Activated CD4-positive, CD25-positive, alpha-beta regulatory T cell (primary cell): Measurements from ENCODE around the gene HOXC12.

ENCODE experiments used
- DNase-seq, 4 experiments: peaks; one replicate each; lab custom pipeline; 2025; lab: John Stamatoyannopoulos, UW

The HOXC12 gene

DNA sequence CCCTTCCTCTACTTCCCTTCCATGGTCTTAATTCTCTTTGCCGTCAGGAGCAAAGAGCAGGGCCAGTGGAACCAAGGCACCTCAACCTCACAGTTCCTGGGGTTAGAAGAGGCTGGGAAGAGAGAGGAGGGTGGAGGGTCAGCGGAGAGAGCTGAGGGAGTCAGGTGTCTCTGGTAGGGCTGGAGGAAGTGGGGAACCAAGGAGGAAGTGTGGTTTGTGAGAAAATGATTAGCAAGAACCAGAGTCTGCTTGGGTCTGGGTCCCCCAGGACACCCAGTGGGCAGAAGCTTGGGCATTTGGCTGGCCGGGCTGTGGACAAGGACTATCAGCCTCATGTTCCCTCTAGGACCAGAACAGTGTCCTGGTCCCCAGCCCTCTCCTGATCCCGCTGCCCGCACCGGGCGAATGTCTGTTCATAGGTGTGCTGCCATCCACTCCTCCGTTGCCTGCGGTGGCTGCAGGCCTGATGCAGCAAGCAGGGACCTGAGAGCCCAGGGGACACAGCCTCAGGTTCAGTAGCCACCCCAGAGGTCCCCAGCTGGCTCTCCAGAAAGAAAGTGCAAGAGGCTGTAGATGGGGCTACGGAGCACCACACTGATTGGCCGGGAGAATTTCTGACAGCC, 2.3 kb downstream of the HOXC12 start:
- no peak for DNase-seq

DNA sequence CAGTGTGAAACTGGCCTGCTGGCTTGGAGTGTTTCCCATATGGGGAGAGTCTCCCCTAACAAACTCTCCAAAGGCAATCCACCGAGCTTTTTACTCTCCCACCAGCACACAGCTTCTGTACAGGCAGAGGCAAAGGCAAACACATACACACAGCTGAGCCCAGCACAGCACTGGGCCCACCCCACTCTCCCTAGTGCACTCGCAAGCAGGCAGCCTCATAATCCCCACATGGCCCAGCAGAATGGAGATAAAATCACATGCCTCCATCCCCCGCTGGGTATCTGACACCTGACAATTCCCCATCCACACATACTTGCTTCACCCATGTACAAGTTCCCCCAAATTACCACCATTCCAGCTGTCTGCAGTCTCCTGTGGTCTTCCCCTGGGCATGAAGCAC, 3.4 kb downstream of the HOXC12 start:
- DNase-seq: no peak

DNA sequence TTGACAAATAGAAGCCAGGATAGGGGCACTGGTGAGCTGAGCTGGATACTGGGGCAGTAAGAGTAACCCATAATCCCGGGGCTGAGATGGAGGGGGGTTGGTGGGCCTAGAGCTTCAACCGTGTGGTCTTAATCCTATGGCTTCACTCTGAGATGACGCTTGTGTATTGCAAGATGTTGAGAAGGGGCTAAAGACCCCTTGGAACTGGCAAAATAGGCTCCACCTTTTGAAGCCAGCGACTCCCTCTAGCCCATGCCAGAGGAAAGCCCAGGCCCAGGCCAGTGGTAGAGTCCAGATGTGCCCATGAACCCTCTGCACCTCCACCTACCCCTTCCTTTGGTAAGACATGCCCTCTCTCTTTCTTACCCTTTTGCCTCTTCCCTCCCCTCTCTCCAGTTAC, 4.6 kb downstream of the HOXC12 start:
- DNase-seq: no peak

DNA sequence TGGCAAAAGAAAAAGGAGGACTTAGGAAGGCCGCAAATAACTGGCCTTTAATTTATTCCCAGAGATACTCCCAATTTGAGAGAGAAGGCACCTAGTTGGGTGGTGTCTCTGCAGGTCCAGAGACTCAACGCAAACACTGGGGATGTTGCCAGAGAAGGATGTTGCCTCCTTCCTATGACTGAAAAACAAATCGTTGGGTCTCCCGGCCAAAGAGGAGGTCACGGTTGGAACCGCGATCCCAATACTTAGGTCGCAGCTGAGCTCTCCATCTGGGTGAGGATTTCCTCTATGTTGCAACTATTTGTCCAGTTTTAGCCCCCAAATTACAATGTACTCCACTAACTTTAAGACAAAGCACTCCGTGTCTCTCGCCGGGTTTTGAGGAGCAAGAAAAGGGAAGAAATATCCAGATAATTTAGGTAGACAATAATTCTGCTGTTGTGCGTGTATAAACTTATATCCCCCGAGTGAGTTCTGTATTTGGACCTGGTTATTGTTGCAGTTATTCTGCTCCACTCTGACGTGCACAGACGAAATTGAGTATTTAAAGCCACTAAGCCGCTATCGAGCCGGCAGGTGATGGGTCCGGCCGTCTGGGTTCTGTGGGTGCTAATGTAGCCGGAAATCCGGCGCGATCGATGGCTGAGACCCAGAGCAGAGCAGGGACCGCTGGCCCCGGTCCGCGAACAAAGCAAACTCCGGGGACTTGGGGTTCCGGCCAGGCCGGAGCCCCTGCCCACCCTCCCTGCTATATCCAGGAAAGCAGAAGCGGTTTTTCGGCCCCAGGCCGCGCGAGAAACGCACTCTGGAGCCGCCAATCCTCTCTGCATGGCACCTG, 5.7 kb downstream of the HOXC12 start:
- no peak for DNase-seq

DNA sequence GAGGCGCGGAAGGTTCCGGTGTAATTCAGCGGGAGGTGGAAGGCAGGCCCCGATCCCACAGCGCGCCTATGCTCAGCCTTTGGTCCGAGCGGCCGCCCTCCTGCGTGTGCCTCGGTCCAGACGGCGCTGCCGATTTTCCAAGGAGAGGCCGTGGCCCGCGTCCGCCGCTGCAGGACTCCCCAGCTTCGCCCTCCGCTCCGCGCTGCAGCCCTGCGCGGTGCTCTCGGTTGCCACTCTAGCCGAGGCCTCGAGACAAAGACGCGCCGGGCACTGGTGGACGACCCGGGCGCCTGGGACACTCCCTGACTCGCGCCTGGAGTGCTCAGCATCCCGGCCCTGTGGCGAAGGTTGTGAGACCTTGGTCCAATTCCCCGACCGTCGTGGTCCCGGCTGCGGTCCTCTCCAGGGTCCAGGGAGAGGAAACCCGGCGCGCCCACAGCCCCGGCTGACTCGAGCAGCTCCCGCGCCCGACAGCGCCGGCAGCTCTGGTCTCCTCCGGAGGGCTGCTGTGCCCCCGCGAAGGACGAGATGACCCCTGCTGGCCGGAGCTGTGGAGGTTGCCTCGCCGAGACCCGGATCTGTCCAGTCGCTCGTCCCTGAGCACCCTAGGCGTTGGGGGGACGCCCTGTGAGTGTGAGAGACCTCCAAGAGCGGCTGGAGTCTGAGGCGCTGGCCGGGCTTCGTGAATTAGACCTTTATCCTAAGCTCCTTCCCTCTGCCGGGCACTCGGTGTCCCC, 6.5 kb downstream of the HOXC12 start:
- no peak for DNase-seq

DNA sequence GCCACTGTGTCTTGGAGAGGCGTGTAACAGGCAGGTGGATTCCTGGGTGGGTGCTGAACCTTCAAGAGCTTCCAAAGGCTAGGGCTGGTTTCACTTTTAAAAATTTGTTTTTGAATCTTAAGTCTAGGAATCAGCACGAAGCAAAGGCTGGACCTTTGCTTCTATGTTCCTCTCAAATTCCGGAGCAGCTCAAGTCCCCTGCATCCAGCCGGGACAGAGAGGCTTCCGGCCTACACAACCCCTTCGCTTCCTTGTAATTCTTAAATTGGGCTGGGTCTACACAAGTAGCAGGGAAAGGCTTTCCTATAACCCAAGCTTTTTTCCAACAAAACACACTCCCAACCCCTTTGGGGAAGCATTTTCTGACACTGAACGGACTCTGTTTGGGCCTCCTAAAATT, 8.3 kb downstream of the HOXC12 start:
- no peak for DNase-seq

DNA sequence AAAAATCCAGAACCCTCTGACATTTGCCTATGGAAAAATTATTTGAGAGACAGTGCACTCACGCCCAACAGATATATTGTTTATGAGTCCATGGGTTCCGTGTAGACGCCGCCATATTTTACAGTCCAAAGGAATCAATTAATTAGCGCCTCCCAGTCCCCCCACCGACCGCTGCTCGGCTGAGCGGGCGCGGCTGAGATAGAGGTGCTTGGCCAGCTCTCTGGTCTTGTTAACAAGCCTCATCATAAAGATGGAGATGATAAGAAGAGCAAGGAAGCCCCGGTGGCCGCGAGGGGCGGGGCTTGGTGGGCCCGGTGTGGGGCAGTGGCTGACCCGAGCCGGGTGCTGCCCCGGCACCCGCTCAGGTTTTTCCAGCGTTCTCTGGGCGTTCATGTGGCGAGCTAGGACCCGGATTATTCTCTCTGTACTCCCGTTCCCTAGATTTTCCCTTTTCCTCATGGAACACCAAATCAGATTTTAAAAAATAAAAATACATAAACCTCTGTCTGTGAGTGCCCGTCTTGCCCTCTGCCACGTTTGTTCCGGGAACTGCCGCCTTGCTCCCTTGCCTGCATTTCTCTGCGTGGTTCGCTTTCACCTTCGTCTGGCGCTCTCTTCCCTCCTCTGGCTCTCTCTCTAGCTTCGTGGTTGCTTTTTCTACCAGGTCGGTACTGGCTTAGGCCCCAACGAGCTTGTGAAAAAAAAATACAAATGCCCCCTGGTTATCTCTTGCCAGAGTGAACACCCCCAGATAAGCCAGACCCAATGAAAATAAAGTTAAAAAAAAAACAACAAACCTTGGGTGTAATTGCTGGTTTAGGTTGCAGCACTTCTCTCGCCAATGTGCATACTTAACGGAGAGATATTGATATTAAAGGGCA, 9.0 kb downstream of the HOXC12 start:
- DNase-seq: no peak

DNA sequence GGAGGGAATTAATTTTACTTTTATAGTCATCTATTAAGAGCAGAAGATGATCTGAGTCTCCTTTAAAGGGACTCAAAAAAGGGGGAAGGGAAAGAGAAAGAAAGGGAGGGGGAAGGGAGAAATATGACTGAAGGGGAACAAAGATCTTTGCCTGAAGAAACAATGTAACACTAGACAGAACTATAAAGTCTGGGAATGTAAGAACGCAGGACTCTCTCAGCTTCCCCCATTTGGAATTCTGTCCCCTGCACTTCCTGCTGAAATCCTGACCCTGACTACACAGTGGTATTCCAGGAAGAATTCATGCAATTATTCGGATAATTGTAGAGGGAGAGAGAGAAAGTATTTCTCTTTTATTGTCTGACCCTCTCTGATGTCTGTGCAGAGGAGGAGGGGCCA, 9.6 kb downstream of the HOXC12 start:
- no peak for DNase-seq

DNA sequence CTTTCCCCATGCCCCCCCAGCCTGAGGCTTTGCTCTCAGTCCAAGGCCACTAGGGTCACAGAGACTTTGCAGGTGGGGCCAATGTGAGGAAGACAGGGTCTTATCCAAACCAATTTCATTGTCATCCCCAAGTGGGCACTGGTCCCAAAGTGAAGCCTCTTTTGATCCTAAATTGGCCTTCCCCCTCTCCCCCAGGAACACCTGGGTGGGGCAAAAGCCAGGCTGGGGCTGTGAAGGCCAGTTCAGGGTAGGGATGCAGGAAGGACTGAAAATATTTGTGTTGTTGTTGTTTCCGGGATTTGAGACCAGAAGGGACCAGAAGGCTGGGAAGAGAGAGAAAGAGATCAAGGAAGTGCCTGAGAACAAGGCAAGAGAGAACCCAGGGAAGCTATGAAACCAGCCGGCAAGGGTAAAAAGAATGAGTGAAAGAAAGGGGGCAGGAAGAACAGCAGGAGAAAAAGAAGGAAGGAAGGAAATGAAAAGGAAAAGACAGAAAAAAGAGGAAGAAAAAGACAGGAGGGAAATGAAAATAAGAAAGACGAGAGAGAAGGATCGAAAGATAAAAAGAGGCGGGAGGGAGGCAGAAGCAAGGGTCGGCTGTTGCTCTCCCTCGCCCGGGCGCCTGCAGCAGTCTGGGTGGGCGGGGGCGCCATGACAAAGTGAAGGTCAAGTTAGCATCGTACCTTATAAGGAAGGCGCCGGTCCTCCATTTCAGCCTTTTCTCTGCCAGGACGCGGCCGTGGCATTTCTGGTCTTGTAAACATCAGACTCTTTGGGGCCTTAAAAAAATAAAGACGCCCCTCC, 10.8 kb downstream of the HOXC12 start:
- no peak for DNase-seq

DNA sequence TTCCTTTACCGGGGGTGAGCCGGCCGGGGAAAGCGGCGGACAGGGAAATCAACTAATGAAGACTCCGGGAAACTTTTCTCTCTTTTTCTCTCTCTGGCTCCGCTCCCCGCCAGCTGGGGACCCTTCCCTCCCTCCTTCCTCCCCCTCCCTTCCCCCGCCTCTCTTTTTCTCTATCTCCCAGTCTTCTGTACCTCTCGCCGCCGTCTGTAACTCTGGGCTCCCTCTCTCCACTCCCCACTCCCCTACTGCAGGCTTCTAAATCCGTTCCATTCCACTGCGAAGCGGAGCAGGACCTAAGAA, 11.3 kb downstream of the HOXC12 start:
- no peak for DNase-seq

DNA sequence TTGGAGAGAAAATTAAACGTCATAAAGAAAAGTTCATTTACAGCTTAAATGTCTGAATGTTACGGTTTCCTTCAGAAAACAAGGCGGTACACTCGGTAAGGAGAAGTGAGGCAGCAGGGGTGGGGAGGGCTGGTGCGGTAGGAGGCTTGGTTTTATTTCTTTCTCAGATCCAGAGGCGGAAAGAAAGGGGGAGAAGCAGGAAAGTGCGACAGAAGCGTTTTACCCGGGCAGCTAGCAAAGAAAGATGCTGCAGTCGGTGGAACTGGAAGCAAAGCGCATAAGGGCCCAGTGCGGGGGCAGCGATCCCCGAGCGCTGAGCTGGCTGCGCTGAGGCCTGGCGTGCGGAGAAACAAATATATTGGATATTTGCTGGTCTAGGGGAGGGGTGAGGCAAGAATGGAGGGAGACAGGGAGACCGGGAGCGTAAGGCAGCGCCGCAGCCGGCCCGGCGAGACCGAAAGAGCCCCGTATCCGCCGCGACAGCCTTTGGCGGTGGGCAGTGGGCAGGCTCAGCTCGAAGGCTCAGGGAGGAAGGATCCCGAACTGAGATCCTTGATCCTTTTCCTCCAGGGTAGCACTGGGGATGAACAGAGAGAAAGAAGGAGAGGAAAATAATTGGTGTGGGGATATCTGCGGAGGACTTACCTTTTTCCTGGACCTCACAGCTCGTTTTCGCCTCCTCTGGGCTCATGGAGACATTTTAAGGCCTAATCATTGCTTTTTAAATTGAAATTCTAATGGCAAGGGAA, 11.9 kb downstream of the HOXC12 start:
- DNase-seq: no peak

DNA sequence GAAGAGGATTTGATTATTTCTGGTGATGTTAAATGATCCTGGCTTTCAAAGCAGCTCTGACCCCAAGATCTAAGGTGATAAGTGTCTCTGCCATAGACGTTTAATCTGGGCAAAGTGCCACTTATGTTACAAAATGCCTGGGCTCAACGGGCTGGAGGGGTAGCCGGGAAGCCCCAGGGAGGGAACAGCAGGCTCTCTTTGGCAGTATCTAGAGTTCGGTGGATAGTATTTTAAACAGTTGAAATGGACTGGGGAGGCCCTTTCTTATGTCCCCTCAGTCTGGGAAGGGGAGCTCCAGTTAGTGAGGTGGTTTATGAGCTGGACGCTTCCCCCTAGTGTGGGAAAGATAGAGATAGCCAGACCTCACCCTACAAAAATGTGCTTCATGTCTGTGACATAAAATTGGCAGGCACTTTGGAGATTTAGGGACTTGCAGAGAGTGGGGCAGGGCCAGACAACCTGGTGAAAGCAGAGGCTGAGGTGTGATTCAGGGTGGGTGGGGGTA, 12.8 kb downstream of the HOXC12 start:
- no peak for DNase-seq

DNA sequence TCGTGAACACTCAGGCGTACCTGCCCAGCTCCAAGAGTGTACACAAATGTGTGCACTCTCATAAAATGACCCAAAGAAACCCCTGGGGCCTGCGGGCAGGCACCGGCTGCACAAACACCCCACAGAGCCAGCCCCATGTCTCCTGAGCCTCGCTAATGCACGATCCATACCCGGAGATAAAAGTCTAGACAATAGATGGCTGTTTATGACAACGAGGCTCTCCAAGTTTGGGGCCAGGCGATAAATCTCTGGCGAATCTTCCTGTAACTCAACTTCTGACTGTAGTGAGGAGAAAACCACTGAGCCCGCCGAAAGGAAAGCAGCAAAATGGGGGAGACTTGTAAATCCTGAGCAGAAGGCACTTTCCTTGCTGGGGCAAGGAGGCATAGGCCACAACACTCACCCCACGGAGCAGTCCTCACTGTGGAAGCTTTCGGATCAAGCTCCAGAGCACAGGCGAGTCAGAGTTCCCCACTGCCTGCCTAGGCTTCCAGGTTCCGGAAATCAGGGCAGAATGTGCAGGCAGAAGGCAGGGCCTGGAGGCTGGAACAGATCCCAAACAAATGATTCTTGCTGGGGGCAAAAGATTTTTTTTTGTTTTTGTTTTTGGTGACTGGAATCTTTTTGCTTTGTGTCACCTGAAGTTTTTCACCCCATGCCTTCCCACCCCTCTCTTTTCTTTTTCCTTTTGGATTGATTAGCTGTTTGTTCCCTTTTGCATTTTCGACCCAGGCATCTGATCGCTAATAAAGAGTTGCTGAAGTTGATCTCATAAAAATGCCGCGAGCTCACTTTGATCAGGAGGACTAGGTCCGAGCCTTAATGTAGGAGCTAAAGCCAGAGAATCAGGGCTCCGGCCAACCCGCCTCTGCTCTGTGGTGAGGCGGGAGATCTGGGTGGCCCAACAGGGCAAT, 13.8 kb downstream of the HOXC12 start:
- DNase-seq: no peak

DNA sequence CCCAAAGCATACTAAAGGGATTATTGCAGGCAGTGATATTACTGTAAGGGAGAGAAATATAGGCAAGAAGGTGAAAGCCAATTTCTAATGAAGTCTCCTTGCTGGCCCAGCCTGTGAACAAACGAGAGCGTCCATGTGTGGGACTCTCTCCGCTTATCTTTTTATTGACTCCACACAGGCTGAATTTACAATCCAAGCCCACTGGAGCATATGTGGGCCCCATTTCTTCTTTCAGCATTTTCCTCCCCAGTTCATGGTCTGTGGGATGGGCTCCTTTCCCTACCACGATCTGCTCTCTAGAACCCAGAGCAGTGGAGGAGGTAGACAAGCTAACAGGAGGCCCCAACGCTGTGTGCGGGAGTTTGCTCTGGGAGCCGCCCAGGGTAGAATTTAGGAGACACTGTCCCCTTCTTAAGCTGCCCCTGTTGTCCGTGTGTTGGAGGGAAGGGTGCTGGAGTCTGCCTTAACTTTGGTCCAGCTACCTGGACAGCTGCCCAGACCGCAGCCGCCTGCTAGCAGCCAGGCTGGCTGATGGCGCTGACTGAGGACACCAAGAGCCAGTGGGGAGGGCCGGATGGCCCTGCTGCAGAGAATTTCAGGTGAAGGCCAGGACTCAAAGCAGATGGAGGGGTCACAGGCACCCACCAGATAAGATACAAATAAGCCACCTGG, 15.0 kb downstream of the HOXC12 start:
- DNase-seq: no peak

DNA sequence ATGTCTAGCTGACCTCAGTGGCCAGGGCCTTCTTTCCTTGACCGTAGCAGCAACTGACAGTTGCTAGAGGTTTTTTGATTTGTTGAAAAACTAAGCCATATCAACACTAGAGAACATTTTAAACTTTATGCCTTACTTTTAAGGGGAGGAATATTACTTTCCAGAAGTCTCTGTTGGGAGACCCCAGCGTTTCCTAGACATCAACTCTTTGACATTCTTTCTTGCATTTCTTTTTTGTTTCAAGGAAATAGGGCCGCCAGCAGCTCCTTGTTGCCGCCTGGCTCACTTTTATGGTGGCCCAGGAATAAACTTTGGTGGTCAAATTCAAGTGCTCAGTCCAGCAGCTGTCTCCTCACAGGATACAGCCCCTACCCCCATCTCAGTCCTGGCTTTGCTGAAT, 15.7 kb downstream of the HOXC12 start:
- DNase-seq: no peak

DNA sequence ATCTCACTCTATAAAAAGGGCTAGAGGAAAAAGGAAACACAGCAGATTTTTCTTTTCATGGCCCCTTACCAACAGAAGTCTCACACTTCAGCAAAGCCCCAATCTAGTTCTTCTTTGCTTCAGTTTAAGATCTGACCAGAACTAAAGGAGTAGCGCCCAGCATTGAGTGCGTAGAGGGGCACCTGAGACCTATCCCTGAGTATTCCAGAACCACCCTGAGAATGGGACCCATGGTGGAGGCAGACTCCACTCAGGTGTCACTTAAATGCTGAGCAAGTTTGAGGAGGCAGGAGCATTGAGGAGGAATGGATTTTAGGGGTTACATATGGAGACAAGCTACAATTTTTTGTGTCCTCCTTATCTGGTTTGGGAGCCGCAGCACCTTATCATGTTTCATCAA, 16.4 kb downstream of the HOXC12 start:
- no peak for DNase-seq

DNA sequence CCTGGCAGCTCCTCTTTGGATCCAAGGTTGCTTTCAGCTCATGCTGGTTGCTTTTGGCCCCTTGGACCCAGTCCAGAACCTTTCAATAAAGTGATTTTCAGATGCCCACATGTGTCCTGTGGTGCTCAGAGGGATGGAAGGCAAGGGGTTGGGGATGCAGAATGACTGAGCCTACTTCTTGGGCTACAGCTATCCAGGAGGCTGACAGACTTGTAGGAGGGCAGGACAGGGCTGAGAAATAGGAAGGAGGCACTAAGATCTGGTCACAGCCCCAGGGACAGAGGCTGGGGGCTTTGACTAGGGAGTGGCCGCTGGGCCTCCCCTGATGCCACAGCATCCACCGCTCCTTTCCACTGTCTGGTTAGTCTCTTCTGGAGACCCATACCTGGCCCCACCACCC, 17.0 kb downstream of the HOXC12 start:
- DNase-seq: no peak

DNA sequence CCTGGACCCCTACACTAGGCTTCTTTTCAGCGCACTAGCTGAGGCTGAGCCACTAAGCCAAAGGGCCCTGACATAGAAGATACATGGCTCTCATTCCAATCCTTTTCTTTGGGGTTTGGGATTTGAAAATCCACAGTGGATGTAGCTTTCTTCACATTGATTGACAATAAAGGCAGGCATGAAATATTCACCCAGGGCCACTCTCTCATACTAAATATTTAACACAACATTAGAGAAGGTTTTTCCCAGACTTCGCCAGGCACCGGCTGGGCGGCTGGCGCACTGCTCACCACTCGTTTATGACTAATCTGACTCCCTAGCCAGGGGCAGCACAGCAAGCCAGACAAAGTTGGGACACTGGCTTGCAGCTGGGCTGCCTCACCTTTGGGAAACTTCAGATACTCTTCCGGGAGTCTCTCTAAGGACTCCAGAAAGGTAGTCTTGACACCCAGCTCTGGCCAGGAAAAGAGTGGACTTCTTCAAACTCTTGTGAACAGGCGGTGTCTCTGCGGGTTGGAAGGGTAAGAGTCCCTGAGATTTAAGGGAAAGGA, 17.5 kb downstream of the HOXC12 start:
- no peak for DNase-seq
